SJCRH30 (cell line): Measurements from ENCODE around the gene ATMIN. TPM values are rescaled to one million over a fixed set of nuclear protein-coding genes. Genes with fewer than 3 reads are reported as not detected.

Experiments
- DNase-seq, 2 experiments: peaks; one replicate each; pipeline ENCODE4 v3.0.0-alpha.2; 2015 to 2020
- H3K27ac ChIP-seq: fragments of 250-450 bp; sonication (Bioruptor Pico); 2 replicates; pipeline ENCODE4 v1.5.1; 2020; ENCODE audit warnings: mild to moderate bottlenecking, moderate library complexity
- H3K27me3 ChIP-seq: fragments of 250-450 bp; sonication (Bioruptor Pico); 2 replicates; pipeline ENCODE4 v1.5.1; 2020; ENCODE audit warnings: mild to moderate bottlenecking, moderate library complexity
- H3K36me3 ChIP-seq: fragments of 250-450 bp; sonication (Bioruptor Pico); 2 replicates; pipeline ENCODE4 v1.5.1; 2020; ENCODE audit warnings: mild to moderate bottlenecking, moderate library complexity
- H3K4me1 ChIP-seq: fragments of 250-450 bp; sonication (Bioruptor Pico); 2 replicates; pipeline ENCODE4 v1.5.1; 2020; ENCODE audit warnings: mild to moderate bottlenecking, moderate library complexity
- H3K4me3 ChIP-seq: fragments of 250-450 bp; sonication (Bioruptor Pico); 2 replicates; pipeline ENCODE4 v1.5.1; 2020; ENCODE audit warnings: mild to moderate bottlenecking, moderate library complexity
- H3K9me3 ChIP-seq: fragments of 250-450 bp; sonication (Bioruptor Pico); replicated peaks from 2 replicates; pipeline ENCODE4 v1.5.1; 2020; ENCODE audit warnings: mild to moderate bottlenecking, moderate library complexity
- total RNA-seq: library from RNA; depleted of rRNA; stranded (reverse); fragments of >200 nt; shearing (Covaris generic); gene quantifications from 2 replicates; pipeline ENCODE4 v1.2.3, GENCODE V29; 2014

Gene ATMIN
- total RNA-seq, 1 experiment from 2014 or later, result 24.3 TPM

DNA sequence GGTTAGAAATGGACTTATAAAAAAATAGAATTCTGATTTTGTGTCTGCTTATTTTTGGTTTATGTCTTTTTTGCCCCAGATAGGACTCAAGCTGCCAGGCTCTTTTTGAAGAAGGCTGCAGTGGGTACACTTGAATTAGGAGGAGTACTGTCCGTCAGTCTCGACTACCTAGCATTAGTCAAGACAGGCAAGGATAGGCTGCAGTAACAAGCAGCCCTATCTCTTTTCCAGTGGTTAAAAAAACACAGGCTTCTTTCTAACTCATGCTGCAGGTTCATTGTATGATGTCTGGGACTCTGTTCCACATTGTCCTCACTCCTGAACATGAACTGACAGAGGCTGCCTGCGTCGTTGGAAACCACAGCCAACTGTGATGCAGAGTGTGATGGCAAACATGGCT, 33.4 kb downstream of the ATMIN start:
- Histone ChIP-seq H3K9me3 (no peaks in the 10 kb centered on the region), H3K27me3 (no peaks in the 10 kb centered on the region), H3K4me1 (no peaks in the 10 kb centered on the region), H3K36me3 (no peaks in the 10 kb centered on the region), H3K27ac (no peak overlapping the region), H3K4me3 (no peak overlapping the region)
- DNase-seq, result no peak

GRCh38 chr16:81070979-81071378, 35.3 kb downstream of the ATMIN start:
- Histone ChIP-seq H3K4me1 (no peaks in the 10 kb centered on the region), H3K27ac (no peak overlapping the region), H3K27me3 (no peaks in the 10 kb centered on the region), H3K9me3 (no peaks in the 10 kb centered on the region), H3K4me3 (no peak overlapping the region), H3K36me3 (no peaks in the 10 kb centered on the region)
- DNase-seq, result no peak

GRCh38 chr16:81071805-81072204, 36.2 kb downstream of the ATMIN start:
- no peak for DNase-seq
- Histone ChIP-seq H3K27ac (no peak overlapping the region), H3K4me1 (no peaks in the 10 kb centered on the region), H3K4me3 (no peak overlapping the region), H3K9me3 (no peaks in the 10 kb centered on the region), H3K27me3 (no peaks in the 10 kb centered on the region), H3K36me3 (no peaks in the 10 kb centered on the region)

- DNase-seq, result no peak
- Histone ChIP-seq H3K27me3 (no peaks in the 10 kb centered on the region), H3K36me3 (no peaks in the 10 kb centered on the region)
Observed at GRCh38 chr16:81073560-81074330, 38.1 kb downstream of the ATMIN start.

GRCh38 chr16:81076566-81077075, 41.0 kb downstream of the ATMIN start:
- peak overlapping the region; percentile 71 for H3K4me3 ChIP-seq
- H3K4me1 ChIP-seq, result no peaks in the 10 kb centered on the region
- H3K27ac ChIP-seq, result peak overlapping the region; percentile 86; the same call in 1 of the 2 replicates
- peak; percentile 82 to 86 for DNase-seq
- H3K27me3 ChIP-seq, result no peaks in the 10 kb centered on the region
- H3K9me3 ChIP-seq, result no peaks in the 10 kb centered on the region
- no peaks in the 10 kb centered on the region for H3K36me3 ChIP-seq

More at GRCh38 chr16:81073560-81074330, 38.1 kb downstream of the ATMIN start:
- Histone ChIP-seq H3K4me3 (no peak overlapping the region), H3K4me1 (no peaks in the 10 kb centered on the region), H3K9me3 (no peaks in the 10 kb centered on the region), H3K27ac (no peak overlapping the region)

GRCh38 chr16:81077076-81077940, 41.7 kb downstream of the ATMIN start, which contains the start of gene C16orf46:
C16orf46 (minus strand) TSS chr16:81077238; CDS start chr16:81063955, 13,283 bp downstream.
- H3K27ac ChIP-seq, result peak within 1 kb of the TSS; percentile 86
- H3K9me3 ChIP-seq, result no peaks in the 10 kb centered on the region
- H3K36me3 ChIP-seq, result no peaks in the 10 kb centered on the region
- peak; percentile 93 for DNase-seq
- peak within 1 kb of the TSS; percentile 71 for H3K4me3 ChIP-seq
- H3K4me1 ChIP-seq, result no peaks in the 10 kb centered on the region
- no peaks in the 10 kb centered on the region for H3K27me3 ChIP-seq

- H3K27me3 ChIP-seq, result no peaks in the 10 kb centered on the region
- no peaks in the 10 kb centered on the region for H3K36me3 ChIP-seq
- DNase-seq, result no peak
- H3K27ac ChIP-seq, result no peak overlapping the region
- H3K4me1 ChIP-seq, result no peaks in the 10 kb centered on the region
- no peak overlapping the region for H3K4me3 ChIP-seq
- no peaks in the 10 kb centered on the region for H3K9me3 ChIP-seq
Observed at GRCh38 chr16:81080233-81080632, 44.6 kb downstream of the ATMIN start.

DNA sequence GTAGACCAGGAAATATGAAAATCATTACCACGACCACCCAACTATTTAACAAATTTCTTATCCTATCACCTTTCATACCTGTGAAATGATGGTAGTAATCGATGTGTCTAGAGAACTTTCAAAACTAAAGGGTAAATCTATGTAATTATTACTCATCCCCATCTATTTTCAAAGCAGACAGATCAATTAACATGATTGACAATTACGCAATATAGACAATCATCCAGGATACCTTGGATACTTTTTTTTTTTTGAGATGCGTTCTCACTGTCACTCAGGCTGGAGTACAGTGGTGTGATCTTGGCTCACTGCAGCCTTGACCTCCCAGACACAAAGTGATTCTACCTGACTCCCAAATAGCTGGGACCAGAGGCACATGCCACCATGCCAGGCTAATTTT, 45.4 kb downstream of the ATMIN start:
- Histone ChIP-seq H3K4me3 (no peak overlapping the region), H3K4me1 (no peaks in the 10 kb centered on the region), H3K27ac (no peak overlapping the region), H3K36me3 (no peaks in the 10 kb centered on the region), H3K9me3 (no peaks in the 10 kb centered on the region), H3K27me3 (no peaks in the 10 kb centered on the region)
- DNase-seq, result no peak

DNA sequence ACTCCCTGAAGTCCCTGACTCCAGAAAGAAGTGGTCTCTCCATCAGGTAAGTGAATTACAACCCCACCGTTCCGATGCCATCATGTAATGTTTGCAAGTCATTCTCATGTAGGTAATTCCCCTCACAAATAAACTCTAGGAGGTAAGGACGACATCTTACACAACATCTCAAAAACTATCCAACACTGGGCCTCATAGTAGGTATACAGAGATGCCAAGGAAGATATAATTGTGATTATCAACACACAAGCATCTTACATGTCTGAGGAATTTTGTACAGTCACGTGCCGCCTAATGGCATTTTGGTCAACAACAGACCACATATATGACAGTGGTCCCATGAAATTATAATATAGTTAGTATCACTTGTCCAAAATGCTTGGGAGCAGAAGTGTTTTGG, 53.2 kb downstream of the ATMIN start:
- H3K27me3 ChIP-seq, result no peaks in the 10 kb centered on the region
- H3K4me3 ChIP-seq, result no peak overlapping the region
- H3K4me1 ChIP-seq, result no peaks in the 10 kb centered on the region
- H3K36me3 ChIP-seq, result no peaks in the 10 kb centered on the region
- DNase-seq, result no peak
- no peak overlapping the region for H3K27ac ChIP-seq
- no peaks in the 10 kb centered on the region for H3K9me3 ChIP-seq

DNA sequence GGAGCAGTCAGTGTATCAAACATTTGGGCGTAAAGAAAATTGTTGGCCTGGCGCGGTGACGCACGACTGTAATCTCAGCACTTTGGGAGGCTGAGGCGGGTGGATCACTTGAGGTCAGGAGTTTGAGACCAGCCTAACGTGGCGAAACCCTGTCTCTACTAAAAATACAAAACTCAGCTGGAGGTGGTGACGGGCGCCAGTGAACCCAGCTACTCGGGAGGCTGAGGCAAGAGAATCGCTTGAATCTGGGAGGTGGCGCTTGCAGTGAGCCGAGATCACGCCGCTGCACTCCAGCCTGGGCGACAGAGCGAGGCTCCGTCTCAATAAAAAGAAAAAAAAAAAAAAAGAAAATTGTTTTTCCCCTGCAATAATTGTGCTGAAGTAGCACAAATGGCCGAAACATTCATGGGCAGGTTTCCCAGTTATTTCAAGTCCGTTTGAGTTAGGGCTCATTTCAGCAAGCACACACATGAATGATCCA, 59.2 kb downstream of the ATMIN start:
- no peaks in the 10 kb centered on the region for H3K36me3 ChIP-seq
- peak overlapping the region; percentile 73 for H3K4me3 ChIP-seq
- H3K9me3 ChIP-seq, result no peaks in the 10 kb centered on the region
- no peak overlapping the region for H3K27ac ChIP-seq
- DNase-seq, result no peak
- H3K27me3 ChIP-seq, result no peaks in the 10 kb centered on the region
- peaks cover 4% of the 10 kb centered on the region; the same call in 1 of the 2 replicates for H3K4me1 ChIP-seq

GRCh38 chr16:81095653-81095952, 60.0 kb downstream of the ATMIN start:
- Histone ChIP-seq H3K27me3 (no peaks in the 10 kb centered on the region), H3K27ac (peak overlapping the region; percentile 53), H3K4me3 (peak overlapping the region; percentile 73), H3K9me3 (no peaks in the 10 kb centered on the region), H3K36me3 (no peaks in the 10 kb centered on the region), H3K4me1 (peaks cover 4% of the 10 kb centered on the region; the same call in 1 of the 2 replicates)
- DNase-seq, result no peak

- Histone ChIP-seq H3K36me3 (no peaks in the 10 kb centered on the region), H3K4me3 (peak within 1 kb of the TSS; percentile 73), H3K4me1 (peaks cover 4% of the 10 kb centered on the region; the same call in 1 of the 2 replicates), H3K27ac (peak within 1 kb of the TSS; percentile 53), H3K27me3 (no peaks in the 10 kb centered on the region), H3K9me3 (no peaks in the 10 kb centered on the region)
- peak; percentile 95 to 97 for DNase-seq
Observed at GRCh38 chr16:81095953-81096714, 60.5 kb downstream of the ATMIN start, which contains the start of gene GCSH. GCSH (minus strand) TSS chr16:81096395; CDS start chr16:81096278, 117 bp downstream.

GRCh38 chr16:81096715-81097208, 61.1 kb downstream of the ATMIN start:
- DNase-seq, result no peak
- Histone ChIP-seq H3K36me3 (no peaks in the 10 kb centered on the region), H3K4me3 (peak overlapping the region; percentile 33), H3K9me3 (no peaks in the 10 kb centered on the region), H3K4me1 (peaks cover 4% of the 10 kb centered on the region; the same call in 1 of the 2 replicates), H3K27me3 (no peaks in the 10 kb centered on the region), H3K27ac (no peak overlapping the region)
